Activated naive CD8-positive, alpha-beta T cell (primary cell): ENCODE measurements around the gene PKNOX2.
"Not testable (repeated sequence)": the region's sequence is repeated elsewhere in the genome, so short reads cannot be mapped to it uniquely, and the experiment has no call there.

Experiments used
- H3K27ac Mint-ChIP-seq: one replicate; pipeline ENCODE4 v1.8.0; 2021; ENCODE audit warnings: mixed read lengths
- H3K27me3 Mint-ChIP-seq: one replicate; pipeline ENCODE4 v1.8.0; 2021; ENCODE audit warnings: mixed read lengths
- H3K36me3 Mint-ChIP-seq: one replicate; pipeline ENCODE4 v1.8.0; 2021; ENCODE audit warnings: mixed read lengths
- H3K4me1 Mint-ChIP-seq: one replicate; pipeline ENCODE4 v1.8.0; 2021; ENCODE audit warnings: low read depth, mixed read lengths
- H3K4me3 Mint-ChIP-seq: one replicate; pipeline ENCODE4 v1.8.0; 2021; ENCODE audit warnings: mild to moderate bottlenecking, mixed read lengths
- H3K9me3 Mint-ChIP-seq: one replicate; pipeline ENCODE4 v1.8.0; 2021; ENCODE audit warnings: low read depth, mixed read lengths

The PKNOX2 gene

DNA sequence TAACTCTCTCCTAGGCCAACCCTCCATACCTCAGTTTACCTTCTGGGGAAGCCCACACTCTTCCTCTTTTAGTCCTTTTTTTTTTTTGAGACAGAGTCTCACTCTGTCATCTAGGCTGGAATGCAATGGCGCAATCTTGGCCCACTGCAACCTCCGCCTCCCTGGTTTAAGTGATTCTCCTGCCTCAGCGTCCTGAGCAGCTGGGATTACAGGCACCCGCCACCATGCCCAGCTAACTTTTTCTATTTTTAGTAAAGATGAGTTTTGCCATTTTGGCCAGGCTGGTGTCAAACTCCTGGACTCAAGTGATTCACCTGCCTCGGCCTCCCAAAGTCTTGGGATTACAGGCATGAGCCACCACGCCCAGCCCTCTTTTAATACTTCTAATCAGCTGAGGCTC, 58.6 kb downstream of the PKNOX2 start:
- H3K4me3 Mint-ChIP-seq, H3K27ac Mint-ChIP-seq, H3K36me3 Mint-ChIP-seq, H3K4me1 Mint-ChIP-seq, H3K27me3 Mint-ChIP-seq, H3K9me3 Mint-ChIP-seq: not testable (repeated sequence)

DNA sequence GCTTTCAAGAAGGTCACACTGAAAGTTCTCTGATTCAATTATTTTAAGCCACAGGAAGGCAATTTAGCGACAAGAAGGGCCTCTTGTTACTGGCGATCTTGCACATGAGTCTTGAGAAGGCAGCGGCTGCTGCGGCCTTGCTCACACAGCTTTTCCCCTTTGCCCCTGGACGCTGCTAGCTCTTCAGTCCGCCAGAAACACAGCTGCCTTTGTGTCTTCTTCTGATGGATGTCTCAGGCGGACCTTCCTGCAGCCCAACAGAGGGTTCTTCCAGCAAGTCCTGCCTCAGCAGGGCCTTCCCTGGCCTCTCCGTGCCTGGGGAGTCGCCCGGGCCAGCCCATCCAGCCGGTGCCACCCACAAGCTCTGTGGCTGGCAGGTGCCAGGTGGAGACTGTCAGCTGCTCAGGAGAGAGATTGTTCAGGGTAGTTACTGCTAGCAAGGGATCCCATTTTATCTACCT, 59.4 kb downstream of the PKNOX2 start:
- no peaks in the 10 kb centered on the region for H3K9me3 Mint-ChIP-seq
- H3K27ac Mint-ChIP-seq: no peak overlapping the region
- no peaks in the 10 kb centered on the region for H3K4me1 Mint-ChIP-seq
- H3K36me3 Mint-ChIP-seq: no peaks in the 10 kb centered on the region
- H3K4me3 Mint-ChIP-seq: no peak overlapping the region
- H3K27me3 Mint-ChIP-seq: peaks cover 3% of the 10 kb centered on the region

DNA sequence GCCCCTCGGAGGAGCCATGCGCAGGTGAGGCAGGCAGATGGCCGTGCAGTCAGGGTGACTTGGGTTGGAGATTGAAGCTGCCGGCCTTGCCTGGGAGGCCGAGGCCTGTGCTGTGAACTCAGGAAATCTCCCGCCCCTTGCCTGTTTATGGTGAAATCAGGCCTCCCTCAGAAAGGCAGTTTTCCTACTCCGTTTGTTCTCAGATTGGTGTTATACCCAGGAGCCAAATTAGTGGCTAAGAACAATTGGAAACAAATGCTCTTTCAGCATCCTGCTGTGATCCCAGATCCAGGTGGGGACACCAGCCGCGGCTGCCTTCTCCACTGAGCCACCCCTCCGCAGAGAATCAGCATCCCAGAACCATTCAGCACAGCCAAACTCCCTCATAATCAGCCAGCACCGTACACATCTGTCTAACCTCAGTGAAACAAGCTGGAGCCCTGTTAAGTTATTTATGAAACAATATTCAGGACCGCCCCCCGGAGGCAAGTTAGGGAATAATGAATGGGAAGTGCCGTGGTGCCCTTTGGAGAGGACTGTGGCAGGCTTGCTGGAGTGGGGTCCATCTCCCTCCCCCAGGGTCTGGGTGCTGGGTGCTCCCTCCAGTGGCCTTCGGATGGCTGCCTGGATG, 60.0 kb downstream of the PKNOX2 start:
- H3K36me3 Mint-ChIP-seq: no peaks in the 10 kb centered on the region

DNA sequence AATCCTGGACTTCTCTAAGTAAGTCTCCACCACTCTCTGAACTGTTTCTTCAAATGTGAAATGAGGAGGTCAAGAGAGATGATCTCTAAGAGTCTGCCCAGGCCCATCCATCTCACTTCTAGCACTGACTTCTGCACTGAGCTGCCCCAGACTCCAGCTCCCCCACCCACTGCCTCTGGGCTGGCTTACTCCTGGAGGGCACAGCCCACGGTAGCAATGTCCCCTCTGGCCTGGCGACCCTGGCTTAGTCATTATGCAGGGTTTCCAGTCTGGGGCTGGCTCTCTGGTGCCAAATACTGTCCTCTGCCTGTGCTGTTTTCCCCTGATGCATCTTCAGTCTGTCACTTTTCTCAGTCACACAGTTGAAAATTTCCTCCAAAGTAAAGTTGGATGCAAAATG, 60.9 kb downstream of the PKNOX2 start:
- H3K4me1 Mint-ChIP-seq: no peaks in the 10 kb centered on the region
- no peak overlapping the region for H3K27ac Mint-ChIP-seq
- no peak overlapping the region for H3K4me3 Mint-ChIP-seq
- H3K9me3 Mint-ChIP-seq: no peaks in the 10 kb centered on the region
- H3K27me3 Mint-ChIP-seq: peaks cover 3% of the 10 kb centered on the region
- no peaks in the 10 kb centered on the region for H3K36me3 Mint-ChIP-seq

More for the DNA sequence above, 60.0 kb downstream of the PKNOX2 start:
- Mint-ChIP-seq H3K4me1 (no peaks in the 10 kb centered on the region), H3K4me3 (no peak overlapping the region), H3K27me3 (peaks cover 3% of the 10 kb centered on the region), H3K27ac (no peak overlapping the region), H3K9me3 (no peaks in the 10 kb centered on the region)

DNA sequence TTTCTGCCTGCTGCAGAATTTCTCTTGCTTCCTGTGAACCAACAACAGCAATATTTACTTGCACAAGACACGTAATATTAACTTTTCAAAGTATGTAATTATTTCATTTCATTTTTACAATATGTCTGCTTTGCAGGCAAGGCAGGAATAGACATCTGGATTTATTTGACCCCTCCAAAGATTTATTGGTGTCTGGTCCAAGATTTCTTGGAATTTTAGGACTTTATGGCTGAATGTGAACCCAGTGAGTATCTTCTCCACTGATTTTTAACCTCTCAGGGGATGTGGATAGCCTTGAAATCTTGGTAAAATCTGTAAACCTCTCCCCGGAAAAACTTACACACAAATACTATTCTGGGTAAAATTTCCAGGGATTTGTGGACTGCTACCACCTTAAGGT, 61.5 kb downstream of the PKNOX2 start:
- H3K9me3 Mint-ChIP-seq: no peaks in the 10 kb centered on the region
- peaks cover 3% of the 10 kb centered on the region for H3K27me3 Mint-ChIP-seq
- no peaks in the 10 kb centered on the region for H3K36me3 Mint-ChIP-seq

DNA sequence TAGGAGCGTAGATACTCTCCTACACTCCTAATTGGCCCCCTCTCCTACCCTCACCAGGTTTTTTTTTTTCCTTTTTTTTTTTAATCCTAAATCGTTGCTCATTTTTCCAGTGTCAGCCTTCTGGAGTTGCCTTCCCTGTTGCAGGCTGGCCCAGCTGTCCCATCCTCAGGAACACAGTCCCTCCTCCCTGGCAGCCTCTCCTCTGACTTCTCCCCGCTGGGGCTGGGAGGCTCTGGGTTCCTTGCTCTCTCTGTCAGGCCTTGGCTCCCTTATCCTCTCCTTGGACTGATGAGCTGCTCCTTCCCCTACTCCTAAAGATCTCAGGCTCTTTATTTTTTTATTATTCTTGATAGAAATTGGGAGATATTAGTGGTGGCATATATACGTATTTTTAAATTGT, 62.2 kb downstream of the PKNOX2 start:
- peaks cover 3% of the 10 kb centered on the region for H3K27me3 Mint-ChIP-seq
- no peak overlapping the region for H3K27ac Mint-ChIP-seq
- no peaks in the 10 kb centered on the region for H3K9me3 Mint-ChIP-seq
- H3K36me3 Mint-ChIP-seq: no peaks in the 10 kb centered on the region
- H3K4me1 Mint-ChIP-seq: no peaks in the 10 kb centered on the region
- no peak overlapping the region for H3K4me3 Mint-ChIP-seq

More for the DNA sequence above, 61.5 kb downstream of the PKNOX2 start:
- Mint-ChIP-seq H3K4me1 (no peaks in the 10 kb centered on the region), H3K27ac (no peak overlapping the region), H3K4me3 (no peak overlapping the region)

DNA sequence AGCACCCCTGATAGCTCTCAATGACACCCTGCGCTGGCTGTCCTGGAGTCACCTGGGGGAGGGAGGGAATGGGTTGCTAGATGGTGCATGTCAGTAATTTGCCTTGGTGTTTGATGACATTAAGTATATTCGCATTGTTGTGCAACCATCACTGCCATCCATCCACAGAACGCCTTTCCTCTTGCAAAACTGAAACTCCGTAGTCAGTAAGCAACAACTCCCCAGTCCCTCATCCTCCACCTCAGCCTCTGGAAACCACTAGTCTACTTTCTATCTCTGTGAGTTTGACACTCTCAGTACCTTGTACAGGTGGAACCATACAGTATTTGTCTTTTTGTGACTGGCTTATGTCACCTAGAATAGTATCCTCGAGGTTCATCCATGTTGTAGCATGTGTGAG, 62.6 kb downstream of the PKNOX2 start:
- no peak overlapping the region for H3K27ac Mint-ChIP-seq
- no peak overlapping the region for H3K4me3 Mint-ChIP-seq
- H3K9me3 Mint-ChIP-seq: no peaks in the 10 kb centered on the region
- no peaks in the 10 kb centered on the region for H3K4me1 Mint-ChIP-seq
- peaks cover 3% of the 10 kb centered on the region for H3K27me3 Mint-ChIP-seq
- H3K36me3 Mint-ChIP-seq: no peaks in the 10 kb centered on the region

DNA sequence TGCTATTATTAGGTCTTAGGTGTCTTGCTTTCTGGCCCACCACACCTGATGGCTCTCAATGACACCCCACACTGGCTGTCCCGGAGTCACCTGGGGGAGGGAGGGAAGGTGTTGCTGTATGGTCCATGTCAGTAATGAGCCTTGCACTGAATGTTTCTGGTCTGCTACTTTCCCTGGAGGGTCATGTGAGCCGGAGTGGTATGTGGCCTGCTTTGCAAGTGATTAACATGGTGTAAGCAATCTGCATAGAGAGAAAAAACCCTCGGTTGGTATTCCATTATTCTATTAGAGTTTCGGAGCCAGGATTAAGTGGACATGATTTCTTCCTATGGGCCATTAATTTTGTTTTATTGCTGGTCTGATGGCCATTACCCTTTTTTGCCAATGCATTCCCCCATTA, 63.9 kb downstream of the PKNOX2 start:
- peaks cover 6% of the 10 kb centered on the region for H3K27me3 Mint-ChIP-seq
- no peak overlapping the region for H3K27ac Mint-ChIP-seq
- H3K4me1 Mint-ChIP-seq: no peaks in the 10 kb centered on the region
- H3K4me3 Mint-ChIP-seq: no peak overlapping the region
- H3K36me3 Mint-ChIP-seq: no peaks in the 10 kb centered on the region
- no peaks in the 10 kb centered on the region for H3K9me3 Mint-ChIP-seq

DNA sequence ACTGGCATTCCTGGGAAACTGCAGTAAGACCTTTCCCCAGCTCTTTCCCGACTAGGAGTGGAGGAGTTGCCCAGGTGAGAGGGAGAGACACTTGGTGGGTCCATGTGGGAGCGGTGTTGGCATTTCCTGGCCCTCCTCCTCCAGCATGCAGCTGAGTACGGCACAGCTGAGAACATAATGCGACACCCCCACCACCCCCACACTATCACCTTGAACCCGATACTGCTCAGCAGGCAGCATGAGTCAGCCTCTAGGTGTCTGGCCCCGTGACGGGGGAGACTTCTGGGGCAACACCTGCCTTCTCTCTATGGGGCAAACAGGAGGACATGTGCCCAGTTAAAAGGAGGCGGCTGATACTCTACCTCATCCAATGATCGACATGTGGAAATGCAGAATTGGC, 64.4 kb downstream of the PKNOX2 start:
- Mint-ChIP-seq H3K4me3 (no peak overlapping the region), H3K27me3 (peaks cover 6% of the 10 kb centered on the region), H3K36me3 (no peaks in the 10 kb centered on the region), H3K27ac (no peak overlapping the region), H3K9me3 (no peaks in the 10 kb centered on the region), H3K4me1 (no peaks in the 10 kb centered on the region)

DNA sequence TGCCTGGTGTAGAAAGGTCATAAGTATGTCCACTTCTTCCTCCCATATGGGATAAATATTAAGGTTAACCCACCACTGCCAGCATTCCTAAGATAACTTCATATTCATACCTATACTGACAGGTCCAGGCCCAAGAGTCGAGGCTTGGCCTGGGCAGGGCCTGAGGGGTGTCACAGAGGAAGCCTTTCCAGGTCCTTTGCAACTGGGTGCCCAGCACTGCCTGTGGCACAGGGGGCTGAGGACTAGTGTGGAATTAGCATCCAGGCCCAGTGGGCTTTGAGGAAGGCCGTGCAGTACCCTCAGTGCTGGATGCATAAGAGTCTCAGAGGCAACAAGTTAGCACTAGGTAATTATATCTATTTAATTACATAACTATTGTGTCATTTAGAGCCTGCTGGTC, 65.4 kb downstream of the PKNOX2 start:
- H3K27me3 Mint-ChIP-seq: peaks cover 6% of the 10 kb centered on the region
- no peaks in the 10 kb centered on the region for H3K36me3 Mint-ChIP-seq
- no peak overlapping the region for H3K27ac Mint-ChIP-seq
- H3K4me1 Mint-ChIP-seq: no peaks in the 10 kb centered on the region
- H3K4me3 Mint-ChIP-seq: no peak overlapping the region
- H3K9me3 Mint-ChIP-seq: no peaks in the 10 kb centered on the region

DNA sequence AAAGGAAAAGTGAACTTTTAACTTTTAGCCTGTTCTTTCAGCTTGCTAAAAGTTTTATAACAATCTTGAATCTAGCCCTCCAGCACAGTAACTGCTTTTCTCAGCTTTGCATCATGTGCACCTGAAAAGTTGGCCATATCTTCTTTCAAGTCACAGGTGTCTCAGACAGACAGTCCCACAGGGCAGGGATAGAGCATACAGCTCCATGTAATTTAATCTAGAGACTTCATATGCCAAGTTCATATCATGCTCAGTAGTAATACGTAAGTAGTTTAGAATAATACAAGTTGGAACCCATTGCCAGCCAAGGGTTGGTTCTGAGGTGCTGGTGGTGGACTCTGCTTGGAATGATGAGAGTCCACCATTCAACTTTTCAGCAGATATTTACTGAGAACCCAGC, 68.6 kb downstream of the PKNOX2 start:
- Mint-ChIP-seq H3K9me3 (no peaks in the 10 kb centered on the region), H3K4me1 (no peaks in the 10 kb centered on the region), H3K27me3 (peaks cover 5% of the 10 kb centered on the region), H3K27ac (no peak overlapping the region), H3K4me3 (no peak overlapping the region), H3K36me3 (no peaks in the 10 kb centered on the region)

DNA sequence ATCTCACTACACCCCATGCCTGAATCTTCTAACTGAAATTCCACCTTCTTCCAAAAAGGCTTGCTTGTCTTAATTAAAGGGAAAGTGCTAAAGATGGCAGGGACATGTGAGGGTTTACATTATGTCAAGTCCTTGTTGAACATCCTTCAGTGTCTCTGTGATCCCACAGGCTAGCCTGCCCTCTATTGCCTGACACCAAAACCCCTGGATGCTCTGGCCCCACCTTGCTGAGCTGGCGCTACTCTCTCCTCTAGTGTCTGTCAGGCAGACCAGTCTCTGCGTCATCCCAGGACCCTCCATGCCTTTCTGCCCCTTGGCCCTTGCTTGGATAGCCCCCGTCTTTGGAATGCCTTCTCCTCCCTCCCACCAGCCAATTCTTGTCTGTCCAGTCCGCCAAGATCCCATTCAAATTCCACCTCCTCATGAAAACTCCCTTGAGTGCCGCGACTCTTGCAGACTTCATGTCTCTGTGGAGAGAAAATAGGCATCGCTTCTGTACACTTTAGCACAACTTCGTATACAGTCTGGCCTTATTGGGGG, 69.3 kb downstream of the PKNOX2 start:
- no peak overlapping the region for H3K27ac Mint-ChIP-seq
- peaks cover 5% of the 10 kb centered on the region for H3K27me3 Mint-ChIP-seq
- H3K36me3 Mint-ChIP-seq: no peaks in the 10 kb centered on the region
- no peaks in the 10 kb centered on the region for H3K9me3 Mint-ChIP-seq
- no peaks in the 10 kb centered on the region for H3K4me1 Mint-ChIP-seq
- no peak overlapping the region for H3K4me3 Mint-ChIP-seq

DNA sequence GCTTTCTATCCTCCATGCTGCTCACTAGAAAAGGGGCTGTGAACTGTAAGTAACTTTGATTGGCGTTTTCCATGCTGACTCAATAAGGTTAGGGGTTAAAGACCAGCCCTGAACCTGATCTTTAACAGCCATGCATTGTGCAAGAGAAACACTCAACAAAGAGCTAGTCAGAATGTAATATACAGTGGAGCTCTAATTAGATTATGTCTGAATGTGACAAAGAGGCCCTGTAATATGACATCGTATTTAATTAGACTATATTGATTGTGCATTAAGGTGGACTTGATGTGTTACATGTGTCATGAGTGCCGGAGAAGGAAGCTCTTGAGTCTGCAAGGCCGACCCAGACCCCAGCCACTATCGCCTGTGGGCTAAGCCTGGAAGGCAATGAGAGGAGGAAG, 70.5 kb downstream of the PKNOX2 start:
- Mint-ChIP-seq H3K27me3 (peaks cover 9% of the 10 kb centered on the region), H3K36me3 (no peaks in the 10 kb centered on the region), H3K4me1 (no peaks in the 10 kb centered on the region), H3K4me3 (no peak overlapping the region), H3K27ac (no peak overlapping the region), H3K9me3 (no peaks in the 10 kb centered on the region)

DNA sequence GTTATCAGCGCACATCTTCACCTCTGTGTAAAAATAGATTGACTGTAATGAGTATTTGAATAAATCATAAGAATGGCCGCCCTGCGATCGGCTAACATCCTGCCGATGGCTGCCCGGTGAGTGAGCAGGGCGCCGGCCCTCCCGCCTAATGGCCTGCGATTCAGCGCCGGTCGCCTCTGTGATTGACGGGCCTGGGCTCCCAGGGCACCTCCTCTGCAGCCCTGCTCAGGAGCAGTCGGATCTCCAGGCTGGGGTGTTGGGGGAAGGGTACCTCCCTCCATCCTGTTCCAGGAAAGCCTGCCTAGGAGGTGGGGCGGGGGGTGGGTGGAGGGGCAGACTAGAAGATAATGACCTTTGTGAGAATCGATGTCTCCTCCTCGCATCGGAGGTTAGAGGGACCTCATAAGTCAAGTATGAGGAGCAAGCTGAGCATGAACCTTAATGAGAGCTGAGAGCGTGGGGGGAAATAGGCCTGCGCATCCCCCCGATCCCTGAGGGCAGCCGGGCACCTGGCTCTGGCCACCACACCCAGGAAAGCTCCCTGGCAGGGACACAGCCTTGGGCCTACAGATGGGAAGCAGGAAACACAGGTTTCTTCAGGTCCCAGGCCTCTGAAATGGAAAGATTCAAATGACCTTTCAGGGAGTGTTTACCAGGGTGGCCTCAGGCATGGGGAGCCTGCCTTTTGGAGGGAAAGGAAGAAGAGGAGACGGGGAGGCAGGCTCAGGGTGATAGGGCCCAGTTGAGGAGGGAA, 71.7 kb downstream of the PKNOX2 start:
- no peak overlapping the region for H3K27ac Mint-ChIP-seq
- H3K9me3 Mint-ChIP-seq: no peaks in the 10 kb centered on the region
- H3K36me3 Mint-ChIP-seq: no peaks in the 10 kb centered on the region
- no peak overlapping the region for H3K4me3 Mint-ChIP-seq
- no peaks in the 10 kb centered on the region for H3K4me1 Mint-ChIP-seq
- H3K27me3 Mint-ChIP-seq: peaks cover 9% of the 10 kb centered on the region

DNA sequence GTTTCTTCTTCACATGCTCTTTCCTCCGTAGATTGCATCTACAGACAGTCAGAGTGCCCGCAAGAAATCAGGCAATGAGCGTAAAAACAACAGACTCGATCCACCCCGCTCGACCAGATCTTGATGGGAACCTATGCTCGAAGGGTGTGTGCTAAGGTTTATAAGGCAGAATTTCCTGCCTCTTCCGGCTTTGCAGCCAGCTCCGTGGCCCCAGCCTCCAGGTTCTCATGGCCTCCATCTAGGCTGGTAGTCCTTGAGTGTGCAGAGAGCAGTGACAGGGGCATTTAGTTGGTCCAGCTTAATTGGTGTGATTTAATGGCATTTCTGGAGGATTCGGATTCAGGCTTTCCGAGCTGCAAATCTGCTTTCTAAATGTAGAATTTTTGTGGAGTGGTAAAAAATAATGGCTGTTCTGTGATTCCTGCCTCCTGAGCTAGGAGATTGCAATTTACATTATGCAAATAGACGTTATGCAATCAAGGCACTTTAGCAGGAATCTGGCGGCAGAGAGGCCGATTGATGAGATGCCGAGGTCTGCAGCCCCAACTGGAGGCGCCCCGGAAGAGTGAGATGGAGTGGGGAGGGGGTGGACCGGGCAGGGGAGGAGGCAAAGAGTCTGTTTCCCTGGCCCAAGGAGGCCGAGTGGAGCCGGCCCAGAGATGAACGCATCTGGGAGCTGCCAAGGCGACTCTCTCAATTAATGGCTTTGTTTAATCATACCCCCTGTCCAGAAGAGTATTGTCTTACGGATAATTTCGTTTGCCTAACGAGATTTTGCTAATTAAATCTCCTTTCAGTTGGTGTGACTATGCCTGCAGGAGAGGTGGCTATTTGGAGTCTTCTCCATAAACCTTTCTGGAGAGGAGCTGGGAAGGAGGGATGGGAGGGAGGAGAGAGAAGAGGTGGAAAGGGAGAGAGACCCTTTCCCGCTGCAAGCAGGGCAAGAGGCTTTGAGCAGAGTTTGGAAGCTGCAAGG, 75.3 kb downstream of the PKNOX2 start:
- H3K4me3 Mint-ChIP-seq: no peak overlapping the region
- H3K36me3 Mint-ChIP-seq: no peaks in the 10 kb centered on the region

More for the DNA sequence above, 75.3 kb downstream of the PKNOX2 start:
- Mint-ChIP-seq H3K9me3 (no peaks in the 10 kb centered on the region), H3K27me3 (peaks cover 6% of the 10 kb centered on the region), H3K4me1 (no peaks in the 10 kb centered on the region), H3K27ac (no peak overlapping the region)
